ENCODE results near the gene ANXA2R.

DNA sequence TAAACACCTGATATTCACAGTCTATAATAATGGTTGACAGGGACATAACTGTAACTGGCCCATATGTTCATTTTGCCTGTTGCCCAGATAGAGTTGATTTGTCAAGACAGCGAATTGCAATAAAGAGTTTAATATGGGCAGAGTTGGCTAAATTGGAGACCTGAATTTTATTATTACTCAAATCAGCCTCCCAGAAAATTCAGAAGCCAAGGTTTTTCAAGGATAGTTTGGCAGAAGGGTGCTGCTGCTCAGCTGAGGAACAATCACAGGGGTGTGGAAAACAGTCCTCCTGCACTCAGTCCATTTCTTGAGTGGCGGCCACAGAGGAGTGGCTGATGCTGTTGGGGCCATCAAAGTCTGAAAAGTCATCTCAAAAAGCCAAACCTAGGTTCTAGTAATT, 19.0 kb downstream of the ANXA2R start:
- TF ChIP-seq, protein P1, sequence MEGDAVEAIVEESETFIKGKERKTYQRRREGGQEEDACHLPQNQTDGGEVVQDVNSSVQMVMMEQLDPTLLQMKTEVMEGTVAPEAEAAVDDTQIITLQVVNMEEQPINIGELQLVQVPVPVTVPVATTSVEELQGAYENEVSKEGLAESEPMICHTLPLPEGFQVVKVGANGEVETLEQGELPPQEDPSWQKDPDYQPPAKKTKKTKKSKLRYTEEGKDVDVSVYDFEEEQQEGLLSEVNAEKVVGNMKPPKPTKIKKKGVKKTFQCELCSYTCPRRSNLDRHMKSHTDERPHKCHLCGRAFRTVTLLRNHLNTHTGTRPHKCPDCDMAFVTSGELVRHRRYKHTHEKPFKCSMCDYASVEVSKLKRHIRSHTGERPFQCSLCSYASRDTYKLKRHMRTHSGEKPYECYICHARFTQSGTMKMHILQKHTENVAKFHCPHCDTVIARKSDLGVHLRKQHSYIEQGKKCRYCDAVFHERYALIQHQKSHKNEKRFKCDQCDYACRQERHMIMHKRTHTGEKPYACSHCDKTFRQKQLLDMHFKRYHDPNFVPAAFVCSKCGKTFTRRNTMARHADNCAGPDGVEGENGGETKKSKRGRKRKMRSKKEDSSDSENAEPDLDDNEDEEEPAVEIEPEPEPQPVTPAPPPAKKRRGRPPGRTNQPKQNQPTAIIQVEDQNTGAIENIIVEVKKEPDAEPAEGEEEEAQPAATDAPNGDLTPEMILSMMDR (conservative IDR thresholded peaks at IDR 0.05; ENCODE audit: low read length), result no peak
- TF ChIP-seq EZH2phosphoT487 (IDR thresholded peaks at IDR 0.05; ENCODE audit: borderline replicate concordance), result no peak
